Uterus (tissue), 2 donors: Measurements from ENCODE around the gene BSND.

ENCODE experiments used
- POLR2A ChIP-seq, 2 donors: fragments of 450-650 bp; IDR thresholded peaks; one replicate each; pipeline ENCODE4 v1.6.1; 2016; ENCODE audit warnings: antibody characterized with exemption in 2 of 2, mild to moderate bottlenecking in 1 of 2, moderate library complexity in 1 of 2
- TF ChIP-seq, protein P1 (sequence below), 4 experiments: fragments of 200-600 bp in 2 of 4; fragments of 450-650 bp in 2 of 4; sonication (generic) in 2 of 4; IDR thresholded peaks; one replicate each; pipeline ENCODE4 v1.5.1; 2016 to 2019; ENCODE audit warnings: antibody characterized with exemption in 4 of 4, mild to moderate bottlenecking in 2 of 4, moderate library complexity in 1 of 4

DNA sequence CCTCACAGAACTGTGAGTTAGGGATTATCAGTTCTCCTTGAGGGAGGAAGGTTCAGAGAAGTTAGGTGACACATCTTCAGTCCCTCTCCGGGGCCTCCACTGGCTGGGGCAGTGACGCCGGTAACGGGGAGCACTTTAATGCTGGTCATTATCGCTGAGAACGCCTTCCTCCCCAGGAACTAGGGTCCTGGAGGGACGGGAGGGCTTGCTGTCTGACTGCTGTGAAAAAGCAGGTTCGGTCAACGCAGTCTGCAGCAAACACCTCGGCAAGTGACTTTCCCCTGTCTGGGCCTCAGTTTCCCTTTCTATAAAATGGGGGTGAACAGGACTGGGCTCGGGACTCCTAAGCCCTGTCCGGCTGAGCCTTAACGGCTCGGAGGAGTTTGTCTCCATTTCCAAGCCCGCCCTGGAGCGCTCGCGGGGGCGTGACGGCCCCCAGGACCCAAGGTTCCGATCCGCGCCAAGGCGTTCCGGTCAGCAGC lies 18.6 kb upstream of the BSND start:
- TF ChIP-seq POLR2A (IDR thresholded peaks at IDR 0.05) = no peak
- TF ChIP-seq, protein P1, sequence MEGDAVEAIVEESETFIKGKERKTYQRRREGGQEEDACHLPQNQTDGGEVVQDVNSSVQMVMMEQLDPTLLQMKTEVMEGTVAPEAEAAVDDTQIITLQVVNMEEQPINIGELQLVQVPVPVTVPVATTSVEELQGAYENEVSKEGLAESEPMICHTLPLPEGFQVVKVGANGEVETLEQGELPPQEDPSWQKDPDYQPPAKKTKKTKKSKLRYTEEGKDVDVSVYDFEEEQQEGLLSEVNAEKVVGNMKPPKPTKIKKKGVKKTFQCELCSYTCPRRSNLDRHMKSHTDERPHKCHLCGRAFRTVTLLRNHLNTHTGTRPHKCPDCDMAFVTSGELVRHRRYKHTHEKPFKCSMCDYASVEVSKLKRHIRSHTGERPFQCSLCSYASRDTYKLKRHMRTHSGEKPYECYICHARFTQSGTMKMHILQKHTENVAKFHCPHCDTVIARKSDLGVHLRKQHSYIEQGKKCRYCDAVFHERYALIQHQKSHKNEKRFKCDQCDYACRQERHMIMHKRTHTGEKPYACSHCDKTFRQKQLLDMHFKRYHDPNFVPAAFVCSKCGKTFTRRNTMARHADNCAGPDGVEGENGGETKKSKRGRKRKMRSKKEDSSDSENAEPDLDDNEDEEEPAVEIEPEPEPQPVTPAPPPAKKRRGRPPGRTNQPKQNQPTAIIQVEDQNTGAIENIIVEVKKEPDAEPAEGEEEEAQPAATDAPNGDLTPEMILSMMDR (IDR thresholded peaks at IDR 0.05) = no peak
